ENCODE measurements around the gene FRZB. TPM values are rescaled to one million over a fixed set of nuclear protein-coding genes. Genes with fewer than 3 reads are reported as not detected.

The FRZB gene
- total RNA-seq, 1 donor: not detected

DNA sequence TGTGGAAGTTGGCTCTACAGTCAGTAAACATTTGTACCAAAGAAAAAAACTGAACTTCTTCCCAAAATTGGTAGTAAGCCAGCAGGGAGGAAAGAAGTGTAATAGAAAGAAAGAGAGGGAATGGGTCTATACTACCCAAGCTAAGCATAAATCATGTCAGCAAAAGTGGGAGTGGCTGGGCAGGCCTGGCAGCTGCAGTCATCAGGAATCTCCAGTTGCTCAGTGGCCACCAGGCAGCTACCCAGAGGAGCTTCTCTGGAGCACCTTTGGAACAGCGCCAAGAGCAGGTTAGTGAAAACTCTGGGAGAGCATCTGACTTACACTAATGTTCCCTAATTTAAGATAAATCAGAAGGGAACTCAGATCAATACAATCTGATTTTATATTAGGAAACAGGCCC lies 14.3 kb downstream of the FRZB start:
- DNase-seq (ENCODE audit: low read depth in 2 of 3, low spot score in 2 of 3): no peak

DNA sequence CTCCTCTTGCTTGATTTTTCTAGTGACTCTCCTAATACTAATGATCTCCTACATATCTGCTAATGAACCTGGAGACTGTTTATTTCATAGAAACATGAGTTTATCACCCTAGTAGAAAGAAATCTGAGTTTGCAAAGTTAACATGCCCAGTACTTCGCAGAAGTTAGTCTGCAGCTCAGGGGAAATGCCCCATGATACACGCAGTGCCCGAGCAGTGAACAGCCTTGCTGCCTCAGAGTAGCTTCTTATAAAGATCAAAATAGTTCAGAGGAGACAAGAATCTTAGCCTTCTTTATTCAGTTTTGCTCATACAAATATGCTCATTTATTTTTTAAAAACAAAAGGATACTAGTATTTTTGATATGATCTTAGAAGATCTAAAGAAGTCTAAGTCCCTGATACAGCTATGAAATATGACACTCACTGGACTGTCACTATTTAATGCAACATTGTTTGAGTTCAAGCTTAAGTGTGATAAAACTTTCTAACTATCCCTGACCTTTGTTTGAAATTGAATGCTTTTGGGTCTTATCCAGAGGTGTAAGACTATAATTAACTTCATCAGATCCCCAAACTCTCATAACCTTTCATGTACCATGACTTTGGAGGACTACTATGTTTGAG lies 20.5 kb downstream of the FRZB start:
- DNase-seq (ENCODE audit: low read depth in 2 of 3, low spot score in 2 of 3): no peak

DNA sequence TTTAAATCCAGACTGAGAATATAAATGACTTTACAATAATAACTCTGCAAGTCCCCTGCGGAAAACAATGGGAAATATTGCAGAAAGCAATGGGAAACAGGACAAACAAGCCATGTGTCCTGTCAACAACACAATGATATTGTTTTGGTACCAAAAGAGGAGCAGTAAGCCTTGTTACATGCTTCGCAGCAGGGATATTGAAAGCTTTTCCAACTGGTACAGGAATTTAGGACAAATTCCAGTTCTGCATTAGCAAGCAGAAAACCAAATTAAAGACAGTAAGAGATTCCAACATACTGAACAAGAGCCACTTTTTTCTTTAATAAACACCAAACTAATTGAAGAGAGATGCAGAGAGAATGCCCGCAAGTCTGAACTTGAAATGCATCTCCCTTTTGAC lies 30.0 kb downstream of the FRZB start:
- DNase-seq (ENCODE audit: low read depth in 2 of 3, low spot score in 2 of 3): no peak

DNA sequence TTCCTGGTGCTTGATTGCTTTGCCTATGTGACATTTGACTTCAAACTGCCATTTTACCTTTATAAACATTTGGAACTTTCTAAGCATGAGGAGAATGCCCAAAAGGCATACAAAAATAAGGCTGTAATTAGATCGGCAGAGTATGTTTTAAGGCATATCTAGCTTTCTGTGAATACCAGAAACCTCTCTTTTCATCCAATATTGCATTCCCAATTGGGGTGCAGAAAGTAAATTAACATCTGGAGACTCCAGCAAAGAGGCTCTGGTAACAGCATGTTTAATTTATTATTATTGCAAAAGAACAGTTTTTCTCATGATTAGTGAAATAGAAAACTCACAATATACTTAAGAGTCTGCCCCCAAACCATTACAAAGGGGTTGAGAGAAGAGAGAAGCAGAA lies 32.1 kb downstream of the FRZB start:
- no peak for DNase-seq (ENCODE audit: low read depth in 2 of 3, low spot score in 2 of 3)

DNA sequence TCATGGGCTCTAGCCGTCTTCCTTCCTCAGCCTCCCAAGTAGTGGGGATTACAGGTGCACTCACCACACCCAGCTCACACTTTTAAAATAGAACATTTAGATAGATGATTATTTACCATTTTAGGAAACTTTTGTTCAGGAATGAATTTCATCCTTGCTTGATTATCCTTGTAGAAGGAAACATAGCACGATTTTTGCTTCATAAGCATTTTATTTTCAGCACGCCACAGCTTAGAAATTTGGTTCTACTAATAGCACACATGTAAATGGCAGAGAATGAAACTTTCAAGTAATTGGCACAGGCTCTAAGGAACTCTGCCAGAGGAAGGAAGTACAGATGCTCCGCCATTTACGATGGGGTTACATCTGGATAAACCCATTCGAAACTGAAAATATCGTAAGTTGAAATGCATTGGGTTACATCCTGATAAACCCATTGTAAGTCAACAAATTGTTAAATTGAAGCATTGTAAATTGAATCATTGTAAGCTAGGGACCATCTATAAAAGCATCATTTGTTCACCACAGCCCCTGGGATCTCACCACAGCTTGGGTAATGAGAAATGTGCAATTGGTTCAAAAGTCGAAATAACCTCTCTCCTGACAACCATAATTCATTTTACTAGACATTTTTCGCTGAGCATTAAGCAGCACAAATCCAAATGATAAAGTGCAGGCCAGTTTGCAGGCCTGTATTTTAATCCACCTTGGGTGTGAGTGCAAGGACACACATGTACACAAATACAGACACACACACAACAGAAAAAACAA lies 33.2 kb downstream of the FRZB start:
- DNase-seq (ENCODE audit: low read depth in 2 of 3, low spot score in 2 of 3): no peak

DNA sequence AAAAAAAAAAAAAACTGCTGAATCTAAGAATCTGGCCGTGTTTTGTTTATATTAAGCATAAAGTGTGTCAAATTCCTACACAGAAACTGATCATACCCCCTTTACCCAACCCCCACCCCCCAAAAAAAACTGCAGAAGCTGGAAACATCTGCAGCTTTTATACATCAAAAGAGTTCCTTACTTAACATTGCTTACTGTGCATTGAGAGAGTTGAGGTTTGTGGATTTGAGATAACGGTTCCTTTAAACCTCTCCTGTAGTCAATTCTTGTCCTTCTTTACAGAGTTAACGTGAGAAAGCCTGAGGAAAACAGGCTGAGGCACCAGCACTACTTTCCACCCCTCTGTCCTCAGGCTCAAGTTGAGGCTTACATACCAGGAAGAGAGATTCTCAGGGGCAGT lies 34.5 kb downstream of the FRZB start:
- no peak for DNase-seq (ENCODE audit: low read depth in 2 of 3, low spot score in 2 of 3)

DNA sequence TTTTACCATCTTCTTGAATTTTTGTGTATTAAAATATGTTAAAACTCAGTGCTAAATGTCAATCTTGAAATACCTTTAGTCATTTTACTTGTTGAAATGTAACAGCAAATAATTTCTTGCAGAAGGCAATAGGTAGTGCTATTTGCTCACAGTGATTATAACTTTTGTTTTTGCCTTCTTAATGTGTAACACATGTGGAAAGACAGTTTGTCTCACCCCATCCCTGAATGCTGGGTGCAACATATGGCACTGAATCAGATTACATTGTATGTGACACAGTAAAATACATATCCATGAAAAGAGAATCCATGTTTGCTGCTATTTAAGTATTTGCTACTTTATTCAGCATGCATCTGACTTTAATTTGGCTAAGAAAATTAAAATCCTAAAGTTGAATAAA lies 35.3 kb downstream of the FRZB start:
- DNase-seq (ENCODE audit: low read depth in 2 of 3, low spot score in 2 of 3): no peak

DNA sequence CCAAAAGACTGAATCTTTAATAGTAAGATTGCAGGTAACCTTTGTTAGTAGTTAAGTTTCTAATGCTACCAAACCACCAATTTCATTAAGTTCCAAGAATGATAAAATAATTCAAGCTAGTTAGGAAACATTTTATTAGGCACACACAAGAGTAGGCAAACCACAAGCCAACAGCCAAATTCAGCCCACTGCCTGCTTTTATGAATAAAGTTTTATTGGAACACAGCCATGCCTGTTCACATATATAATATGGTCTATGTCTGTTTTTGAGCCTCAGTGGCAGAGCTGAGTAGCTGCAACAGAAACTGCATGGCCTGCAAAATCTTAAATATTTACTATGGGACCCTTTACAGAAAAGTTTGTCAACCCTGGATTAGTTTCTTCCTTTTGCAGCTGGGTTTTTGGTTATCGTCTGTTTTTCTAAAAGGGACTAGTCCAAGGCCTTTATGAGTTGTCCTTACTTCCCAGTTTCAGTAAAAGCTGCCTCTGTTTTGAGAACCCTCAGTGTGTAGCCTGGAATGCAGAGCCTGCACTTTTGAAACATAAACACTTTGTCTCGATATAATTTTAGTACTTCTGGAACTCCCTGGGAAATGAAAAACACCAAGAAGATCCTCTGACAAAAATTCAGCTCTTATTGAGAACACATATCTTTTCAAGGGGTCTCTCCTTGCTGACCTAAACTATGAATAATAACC lies 39.1 kb downstream of the FRZB start:
- no peak for DNase-seq (ENCODE audit: low read depth in 2 of 3, low spot score in 2 of 3)

DNA sequence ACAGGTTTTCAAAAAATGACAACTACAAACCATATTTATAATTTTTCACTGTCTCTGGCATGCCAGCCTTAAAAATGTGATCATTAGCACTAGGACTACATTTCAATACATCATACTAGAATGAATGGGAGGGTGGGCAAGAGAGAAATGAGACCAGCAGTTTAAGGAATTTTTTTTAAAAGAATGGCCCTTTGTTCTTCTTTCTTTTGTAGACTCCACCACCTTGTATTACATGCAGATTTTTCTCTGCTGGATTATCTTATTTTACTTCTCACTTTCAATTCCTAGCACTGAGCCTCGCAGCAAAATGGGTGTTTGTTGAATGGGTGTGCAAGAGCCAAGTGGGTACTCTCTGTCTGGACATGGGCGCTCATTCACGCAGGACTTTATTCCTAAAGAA lies 39.9 kb downstream of the FRZB start:
- no peak for DNase-seq (ENCODE audit: low read depth in 2 of 3, low spot score in 2 of 3)

DNA sequence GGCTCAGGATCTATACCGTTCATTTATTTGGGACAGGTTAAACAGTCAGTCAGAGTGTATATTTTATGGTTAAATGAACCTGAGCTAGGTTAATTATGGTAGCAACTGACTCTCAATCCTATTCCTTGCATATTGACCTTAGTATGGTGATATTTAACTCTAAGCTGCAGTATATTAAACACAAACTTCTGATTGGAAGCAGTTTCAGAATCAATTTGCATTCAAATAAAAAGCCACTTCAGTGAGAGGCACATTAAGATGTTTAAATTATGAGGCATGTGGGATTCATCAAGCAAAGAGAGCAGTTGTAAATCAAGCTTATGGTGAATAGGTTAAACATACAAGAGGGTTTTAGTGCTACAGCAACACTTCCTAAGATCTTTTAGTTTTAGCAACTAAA lies 40.4 kb downstream of the FRZB start:
- DNase-seq (ENCODE audit: low read depth in 2 of 3, low spot score in 2 of 3): no peak

DNA sequence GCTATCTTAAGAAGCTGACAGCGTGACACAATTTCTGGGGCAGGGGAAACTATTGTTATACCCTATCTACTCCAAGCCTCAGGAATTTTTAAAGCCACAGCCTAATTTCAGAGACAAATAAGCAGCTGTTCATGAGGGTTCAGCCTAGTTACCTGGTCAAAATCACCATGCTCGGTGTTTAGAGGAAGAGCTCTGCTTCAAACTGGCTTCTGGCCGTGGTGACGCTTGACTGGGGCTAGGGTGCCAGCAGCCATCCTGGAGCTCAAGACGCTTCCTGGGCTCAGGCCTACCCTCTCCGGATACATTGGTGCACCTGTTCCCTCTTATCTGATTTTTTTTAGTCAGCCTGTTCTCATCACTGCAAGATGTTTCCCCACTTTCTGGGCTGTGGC lies 41.7 kb downstream of the FRZB start:
- DNase-seq (ENCODE audit: low read depth in 2 of 3, low spot score in 2 of 3): no peak

DNA sequence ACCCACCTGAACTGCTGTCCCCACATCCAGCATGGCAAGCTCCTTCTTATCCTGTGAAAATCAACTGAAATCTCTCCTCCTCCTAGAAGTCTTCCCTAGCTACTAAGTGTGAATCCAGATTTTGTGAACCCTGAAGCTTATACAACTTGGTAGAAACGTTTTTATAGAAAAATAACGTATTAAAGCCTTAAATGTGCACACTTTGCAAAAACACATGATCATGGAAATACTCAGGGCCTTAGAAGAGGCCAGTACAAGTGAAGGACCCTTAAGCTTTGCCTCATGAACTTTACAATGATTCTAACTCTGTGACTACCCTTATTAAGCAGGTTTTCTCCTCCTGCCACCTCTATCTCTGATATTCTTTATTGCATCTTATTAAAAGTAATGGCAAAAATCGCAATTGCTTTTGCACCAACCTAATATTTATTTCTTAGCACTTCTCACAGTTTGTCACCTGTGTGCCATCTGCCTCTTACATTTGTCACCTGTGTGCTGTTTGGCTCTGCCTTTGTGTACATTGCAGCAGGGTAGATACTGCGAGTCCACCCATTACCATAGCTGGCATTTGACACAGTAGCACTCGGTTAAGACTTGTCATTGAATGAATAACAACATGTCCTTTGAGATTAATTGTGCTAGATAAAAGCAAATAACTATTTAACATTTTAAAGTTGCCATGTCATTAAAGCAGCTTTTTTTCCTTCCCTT lies 42.2 kb downstream of the FRZB start:
- no peak for DNase-seq (ENCODE audit: low read depth in 2 of 3, low spot score in 2 of 3)

DNA sequence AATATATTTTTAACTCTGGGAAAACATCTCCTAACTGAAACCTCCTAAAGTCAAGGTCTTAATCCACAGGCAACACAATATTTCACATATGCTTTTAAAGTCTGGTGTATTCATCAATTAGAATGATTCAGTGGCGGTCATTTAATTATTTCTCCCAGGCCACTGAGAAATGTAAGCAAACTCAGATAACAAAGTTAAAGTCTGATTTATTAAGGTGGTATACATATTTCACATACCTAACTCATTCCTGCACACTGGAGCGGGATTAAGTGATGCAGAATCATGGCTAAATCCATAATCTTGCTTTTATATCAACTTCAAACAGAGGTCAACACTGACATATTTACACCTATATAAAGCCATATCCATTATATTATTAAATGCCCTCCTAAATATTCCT lies 43.7 kb downstream of the FRZB start:
- no peak for DNase-seq (ENCODE audit: low read depth in 2 of 3, low spot score in 2 of 3)

DNA sequence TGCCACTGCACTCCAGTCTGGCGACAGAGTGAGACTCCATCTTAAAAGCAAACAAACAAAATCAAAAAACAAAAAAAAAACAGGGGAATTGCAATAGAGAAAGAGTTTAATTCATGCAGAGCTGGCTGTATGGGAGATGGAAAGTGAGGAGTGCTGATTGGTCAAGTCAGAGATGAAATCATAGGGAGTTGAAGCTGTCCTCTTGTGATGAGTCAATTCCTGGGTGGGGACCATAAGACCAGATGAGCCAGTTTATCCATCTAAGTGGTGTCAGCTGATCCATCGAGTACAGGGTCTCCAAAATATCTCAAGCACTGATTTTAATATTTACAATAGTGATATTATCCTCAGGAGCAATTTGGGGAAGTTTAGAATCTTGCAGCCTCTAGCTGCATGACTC lies 45.3 kb downstream of the FRZB start:
- no peak for DNase-seq (ENCODE audit: low read depth in 2 of 3, low spot score in 2 of 3)

DNA sequence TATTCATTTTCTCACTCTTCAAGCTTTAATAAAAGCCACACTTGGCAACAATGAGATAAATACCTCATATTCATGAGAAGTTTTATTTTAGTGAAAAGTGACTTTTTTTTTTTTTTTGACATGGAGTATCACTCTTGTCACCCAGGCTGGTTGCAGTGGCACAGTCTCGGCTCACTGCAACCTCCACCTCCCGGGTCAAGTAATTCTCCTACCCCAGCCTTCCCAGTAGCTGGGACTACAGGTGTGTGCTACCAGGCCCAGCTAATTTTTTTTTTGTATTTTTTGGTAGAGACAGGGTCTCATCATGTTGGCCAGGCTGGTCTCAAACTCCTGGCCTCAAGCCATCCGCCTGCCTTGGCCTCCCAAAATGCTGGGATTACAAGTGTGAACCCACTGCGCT lies 47.0 kb downstream of the FRZB start:
- DNase-seq (ENCODE audit: low read depth in 2 of 3, low spot score in 2 of 3): no peak

DNA sequence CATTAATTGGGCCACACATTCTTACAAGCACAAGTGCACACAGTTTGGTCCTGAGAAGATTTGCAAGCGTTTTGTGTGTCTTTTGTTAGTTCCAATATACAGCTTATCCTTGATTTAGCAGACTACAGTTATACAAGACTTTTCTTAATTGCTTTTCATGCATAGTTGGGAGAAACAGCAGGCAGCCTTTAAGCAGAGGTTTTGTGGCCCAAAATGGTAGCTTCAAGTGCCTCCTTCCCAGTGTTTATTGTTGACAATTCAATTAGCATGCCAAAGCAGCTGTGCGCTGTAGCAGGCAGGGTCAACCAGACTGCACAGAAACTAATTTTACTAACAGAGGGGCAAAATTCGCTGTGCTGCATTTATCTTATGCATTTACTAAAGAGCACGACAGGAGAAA lies 47.5 kb downstream of the FRZB start:
- no peak for DNase-seq (ENCODE audit: low read depth in 2 of 3, low spot score in 2 of 3)

DNA sequence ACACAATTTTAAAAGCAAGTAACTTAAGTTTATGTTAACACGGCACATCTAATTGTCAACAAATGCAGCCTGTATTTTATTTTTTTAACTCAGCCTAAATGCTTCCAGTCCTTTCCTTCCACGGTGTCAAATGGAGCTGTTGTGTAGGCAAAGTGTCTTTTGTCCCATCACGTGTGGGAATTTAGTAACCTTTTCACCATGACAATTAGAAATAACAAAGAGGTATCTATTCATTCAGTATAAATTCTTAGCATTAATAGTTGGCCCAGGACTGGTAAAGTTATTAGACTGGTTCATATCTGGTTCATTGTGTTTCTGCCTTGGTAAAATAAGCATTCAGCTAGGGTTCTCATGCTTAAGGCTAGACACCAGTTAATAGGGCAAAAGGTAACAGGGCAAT lies 47.9 kb downstream of the FRZB start:
- no peak for DNase-seq (ENCODE audit: low read depth in 2 of 3, low spot score in 2 of 3)

DNA sequence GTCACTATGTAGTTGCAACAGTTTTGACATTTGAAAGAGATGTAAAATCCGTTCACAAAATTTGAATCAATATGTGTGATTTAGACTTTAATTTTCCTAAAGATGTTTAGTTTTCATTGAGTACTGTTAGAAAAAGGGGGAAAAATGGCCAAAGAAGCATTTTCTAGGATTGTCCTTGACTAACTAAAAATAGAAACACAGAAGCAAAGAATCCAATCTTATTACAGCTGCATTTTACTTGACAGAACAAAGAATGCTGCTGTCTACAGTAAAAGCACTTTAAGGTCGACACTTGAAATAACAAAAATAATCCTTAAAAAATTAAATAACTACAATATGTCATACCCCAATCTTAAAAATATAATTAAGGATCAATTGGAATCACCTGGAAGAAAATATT lies 48.9 kb downstream of the FRZB start:
- no peak for DNase-seq (ENCODE audit: low read depth in 2 of 3, low spot score in 2 of 3)

DNA sequence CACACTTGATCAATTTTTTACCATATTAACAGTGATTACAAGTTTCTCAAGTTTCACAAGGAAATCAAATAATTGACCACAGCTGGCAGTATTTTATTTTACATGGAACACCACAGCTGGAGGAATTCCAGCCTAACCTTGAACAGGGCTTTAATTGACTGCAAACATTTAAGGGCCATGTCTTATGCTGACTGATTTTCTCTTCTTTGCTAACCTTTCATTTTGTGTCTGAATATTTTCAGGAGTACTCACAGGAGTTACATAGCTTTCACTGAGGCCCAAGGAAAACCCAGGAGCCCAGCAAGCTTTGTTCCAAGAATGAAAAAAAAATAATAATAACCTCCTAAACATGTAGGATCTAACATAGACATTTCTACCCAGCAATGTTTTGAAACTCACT lies 49.6 kb downstream of the FRZB start:
- no peak for DNase-seq (ENCODE audit: low read depth in 2 of 3, low spot score in 2 of 3)

DNA sequence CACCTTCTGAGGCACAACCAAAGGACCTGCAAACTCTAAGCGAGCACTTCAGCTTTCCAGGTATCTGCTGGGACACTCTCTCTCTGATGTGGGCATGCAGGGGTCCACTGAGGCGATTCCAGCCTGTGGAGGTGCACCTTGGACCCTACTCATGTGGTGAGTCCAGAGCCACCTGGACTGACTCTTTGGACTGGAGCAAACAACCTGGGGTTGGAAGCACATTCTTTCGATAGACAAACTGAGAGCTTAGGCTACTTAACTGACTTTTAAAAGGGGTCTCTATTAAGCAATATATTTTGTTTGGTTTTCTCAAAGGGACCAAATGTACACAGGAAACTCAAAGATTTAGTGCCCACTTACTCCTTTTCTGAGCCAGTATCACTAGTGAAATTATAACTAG lies 51.6 kb downstream of the FRZB start:
- DNase-seq (ENCODE audit: low read depth in 2 of 3, low spot score in 2 of 3): no peak

DNA sequence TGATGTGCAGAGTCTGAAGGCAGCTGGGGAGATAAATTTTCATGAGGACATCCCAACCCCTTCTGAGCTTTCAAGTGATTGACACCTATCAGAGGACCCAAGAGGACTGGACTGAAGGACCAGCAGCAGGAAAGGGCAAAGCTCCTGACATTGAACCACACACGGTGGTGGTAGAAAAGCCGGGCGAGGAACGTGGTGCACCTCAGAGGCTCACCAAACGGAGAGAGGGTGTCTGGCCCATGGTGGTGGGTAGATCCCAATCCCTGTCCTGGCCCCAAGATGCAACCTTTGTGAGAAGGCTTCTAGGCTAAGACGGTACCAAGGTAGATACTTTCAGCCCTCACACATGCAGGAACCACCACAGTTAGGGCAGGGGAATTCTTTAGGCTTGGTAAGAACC lies 52.1 kb downstream of the FRZB start:
- DNase-seq (ENCODE audit: low read depth in 2 of 3, low spot score in 2 of 3): no peak

DNA sequence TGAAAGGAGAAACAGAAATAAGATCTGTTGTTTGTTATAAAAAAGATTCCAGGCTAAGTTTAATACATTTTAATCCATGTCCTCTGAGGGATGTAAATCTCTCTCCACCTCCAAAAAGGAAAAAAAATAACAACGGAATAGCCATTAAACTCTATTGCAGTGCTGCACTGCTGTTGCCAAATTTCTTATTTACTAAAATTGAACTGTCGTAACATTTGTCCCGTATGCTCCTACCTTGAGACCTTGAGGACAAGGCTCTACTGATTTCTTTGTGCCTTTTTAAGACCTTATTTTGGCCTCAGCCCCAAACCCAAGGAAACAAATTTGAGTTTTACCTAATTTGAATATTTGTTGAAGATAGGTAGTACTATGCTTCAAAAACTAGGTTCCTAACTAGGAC lies 56.4 kb downstream of the FRZB start:
- no peak for DNase-seq (ENCODE audit: low read depth in 2 of 3, low spot score in 2 of 3)

Measured in hematopoietic multipotent progenitor cell (in vitro differentiated cells).